HG02642 (cell line): ENCODE measurements around the gene AGFG1.
A peak's percentile ranks its signal among the peaks of the same experiment; 100 is the strongest.
"Not testable (repeated sequence)": the region's sequence is repeated elsewhere in the genome, so short reads cannot be mapped to it uniquely, and the experiment has no call there.

ENCODE experiments used
- ATAC-seq: cut with Tn5 transposase; IDR thresholded peaks from one replicate; pipeline ENCODE4 v1.9.1; 2021; ENCODE audit warnings: mild to moderate bottlenecking; ENCODE audit not compliant: unreplicated experiment, poor library complexity

AGFG1 gene

DNA sequence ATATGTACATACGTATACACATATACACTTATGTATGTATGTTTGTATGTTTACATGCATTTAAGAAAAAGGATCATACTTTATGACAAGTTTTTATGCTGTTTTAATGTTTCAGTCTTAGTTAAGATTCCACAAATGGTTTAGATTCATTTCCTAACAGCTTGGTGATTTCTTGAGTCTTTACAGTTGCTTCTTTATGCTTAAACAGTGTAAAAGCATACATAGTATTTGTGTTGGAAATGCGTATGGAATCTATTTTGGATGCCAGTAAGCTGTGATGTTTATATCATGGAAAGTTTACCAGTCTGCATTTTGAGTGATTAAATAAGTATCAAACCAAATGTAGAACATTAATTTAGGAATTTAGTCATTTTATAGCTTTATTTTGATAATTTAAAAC is 55.4 kb downstream of the AGFG1 start:
- ATAC-seq = no peak

DNA sequence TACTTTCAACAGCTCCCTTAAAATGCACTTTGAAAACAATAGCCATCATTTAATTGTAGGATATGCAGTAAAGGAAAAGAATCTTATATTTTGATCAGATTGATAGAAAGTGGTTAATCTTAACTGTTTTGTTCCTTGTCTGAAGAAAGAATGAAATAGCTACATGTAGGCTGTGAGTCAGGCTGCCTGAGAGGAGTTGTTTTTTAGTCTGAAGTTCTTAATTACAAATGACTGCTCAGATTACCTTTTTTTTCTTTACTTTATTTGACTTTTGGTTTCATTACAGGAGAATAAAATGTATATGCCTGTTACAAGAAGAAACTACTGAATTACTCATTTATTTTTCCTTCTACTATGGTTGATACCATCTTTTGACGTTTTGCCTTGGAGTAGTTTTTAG is 56.8 kb downstream of the AGFG1 start:
- ATAC-seq = no peak

DNA sequence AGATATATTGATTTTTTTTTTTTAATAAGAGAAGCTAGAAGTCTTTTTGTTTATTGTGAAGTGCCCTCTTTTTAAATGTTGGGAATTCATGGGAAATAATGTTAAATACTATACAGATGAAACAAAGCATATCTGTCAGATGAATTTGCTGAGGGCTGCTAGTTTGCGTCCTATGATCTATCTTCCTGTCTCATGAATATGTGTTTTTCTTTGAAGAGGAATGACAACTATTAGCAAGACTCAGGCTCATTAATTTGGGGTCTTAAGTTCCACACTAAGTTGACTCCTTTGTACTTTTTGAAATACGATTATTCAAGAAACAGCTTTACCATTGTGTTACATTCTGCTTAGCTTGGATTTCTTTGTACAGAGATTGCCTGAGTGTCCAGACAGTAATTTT is 57.9 kb downstream of the AGFG1 start:
- no peak for ATAC-seq

DNA sequence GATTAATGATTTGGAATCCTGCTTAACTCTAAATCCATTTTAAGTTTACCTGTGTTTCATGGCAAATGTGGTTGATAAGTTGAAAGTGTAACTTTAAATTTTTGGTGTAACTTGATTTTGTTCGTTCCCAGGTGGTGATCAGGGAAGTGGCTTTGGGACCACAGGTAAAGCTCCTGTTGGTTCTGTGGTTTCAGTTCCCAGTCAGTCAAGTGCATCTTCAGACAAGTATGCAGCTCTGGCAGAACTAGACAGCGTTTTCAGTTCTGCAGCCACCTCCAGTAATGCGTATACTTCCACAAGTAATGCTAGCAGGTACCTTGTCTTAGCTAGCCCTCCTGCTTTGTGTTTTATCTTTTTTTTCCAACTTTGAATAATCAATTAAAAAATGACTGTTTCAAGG is 62.8 kb downstream of the AGFG1 start:
- ATAC-seq = peak; percentile 91

DNA sequence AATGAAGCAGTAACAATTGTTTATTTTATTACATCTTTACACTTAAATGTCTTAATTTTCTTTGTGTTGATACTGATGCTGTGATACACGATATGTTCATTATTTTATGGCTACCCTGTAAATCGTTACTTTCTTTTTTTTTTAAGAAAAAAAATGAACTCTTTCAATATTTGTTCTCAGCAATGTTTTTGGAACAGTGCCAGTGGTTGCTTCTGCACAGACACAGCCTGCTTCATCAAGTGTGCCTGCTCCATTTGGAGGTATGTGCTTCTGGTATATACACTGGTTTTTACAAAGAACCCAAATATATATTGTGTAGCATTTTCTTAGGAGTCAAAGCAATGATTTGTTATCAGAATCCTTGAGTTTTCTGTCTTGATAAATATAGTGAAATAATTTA is 64.5 kb downstream of the AGFG1 start:
- ATAC-seq = no peak

DNA sequence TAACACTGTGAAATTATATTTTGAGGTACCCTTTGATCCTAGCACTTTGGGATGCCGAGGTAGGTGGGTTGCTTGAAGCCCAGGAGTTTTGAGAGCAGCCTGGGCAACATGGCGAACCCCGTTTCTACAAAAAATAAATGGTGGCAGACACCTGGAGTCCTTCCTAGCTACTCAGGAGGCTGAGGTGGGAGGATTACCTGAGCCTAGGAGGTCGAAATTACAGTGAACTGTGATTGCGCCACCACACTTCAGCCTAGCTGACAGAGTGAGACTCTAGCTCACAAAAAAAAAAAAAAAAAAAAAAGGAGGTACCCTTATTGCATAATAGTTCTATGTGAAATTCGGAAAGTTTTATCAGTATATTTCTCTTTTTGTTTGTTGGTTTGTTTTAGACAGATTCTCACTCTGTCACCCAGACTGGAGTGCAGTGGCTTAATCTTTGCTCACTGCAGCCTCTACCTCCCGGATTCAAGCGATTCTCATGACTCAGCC is 67.6 kb downstream of the AGFG1 start:
- ATAC-seq = no peak

DNA sequence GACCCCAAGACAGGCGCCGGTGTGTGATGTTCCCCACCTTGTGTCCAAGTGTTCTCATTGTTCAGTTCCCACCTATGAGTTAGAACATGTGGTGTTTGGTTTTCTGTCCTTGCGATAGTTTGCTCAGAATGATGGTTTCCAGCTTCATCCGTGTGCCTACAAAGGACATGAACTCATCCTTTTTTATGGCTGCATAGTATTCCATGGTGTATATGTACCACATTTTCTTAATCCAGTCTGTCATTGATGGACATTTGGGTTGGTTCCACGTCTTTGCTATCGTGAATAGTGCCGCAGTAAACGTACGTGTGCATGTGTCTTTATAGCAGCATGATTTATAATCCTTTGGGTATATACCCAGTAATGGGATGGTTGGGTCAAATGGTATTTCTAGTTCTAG is 68.4 kb downstream of the AGFG1 start:
- not testable (repeated sequence) for ATAC-seq

DNA sequence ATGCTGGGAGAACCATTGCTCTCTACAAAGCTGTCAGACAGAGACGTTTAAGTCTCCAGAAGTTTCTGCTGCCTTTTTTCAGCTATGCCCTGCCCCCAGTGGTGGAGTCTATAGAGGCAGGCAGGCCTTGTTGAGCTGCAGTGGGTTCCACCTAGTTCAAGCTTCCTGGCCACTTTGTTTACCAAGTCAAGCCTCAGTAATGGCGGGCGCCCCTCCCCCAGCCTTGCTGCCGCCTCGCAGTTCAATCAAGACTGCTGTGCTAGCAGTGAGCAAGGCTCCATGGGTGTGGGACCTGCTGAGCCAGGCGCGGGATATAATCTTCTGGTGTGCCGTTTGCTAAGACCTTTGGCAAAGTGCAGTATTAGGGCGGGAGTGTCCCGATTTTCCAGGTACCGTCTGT is 74.0 kb downstream of the AGFG1 start:
- ATAC-seq = no peak

DNA sequence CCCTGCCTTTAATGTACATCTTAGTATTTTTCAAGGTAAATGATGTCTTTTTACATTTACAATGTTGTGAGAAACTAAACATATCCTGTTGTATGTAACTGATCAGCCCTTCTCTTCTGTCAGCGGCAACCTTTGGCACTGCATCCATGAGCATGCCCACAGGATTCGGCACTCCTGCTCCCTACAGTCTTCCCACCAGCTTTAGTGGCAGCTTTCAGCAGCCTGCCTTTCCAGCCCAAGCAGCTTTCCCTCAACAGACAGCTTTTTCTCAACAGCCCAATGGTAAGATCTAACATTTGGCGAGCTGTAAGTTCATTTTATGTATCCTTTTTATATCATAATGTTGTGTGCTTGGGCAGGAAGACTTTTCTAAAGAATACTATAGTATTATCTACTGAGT is 79.9 kb downstream of the AGFG1 start:
- no peak for ATAC-seq

DNA sequence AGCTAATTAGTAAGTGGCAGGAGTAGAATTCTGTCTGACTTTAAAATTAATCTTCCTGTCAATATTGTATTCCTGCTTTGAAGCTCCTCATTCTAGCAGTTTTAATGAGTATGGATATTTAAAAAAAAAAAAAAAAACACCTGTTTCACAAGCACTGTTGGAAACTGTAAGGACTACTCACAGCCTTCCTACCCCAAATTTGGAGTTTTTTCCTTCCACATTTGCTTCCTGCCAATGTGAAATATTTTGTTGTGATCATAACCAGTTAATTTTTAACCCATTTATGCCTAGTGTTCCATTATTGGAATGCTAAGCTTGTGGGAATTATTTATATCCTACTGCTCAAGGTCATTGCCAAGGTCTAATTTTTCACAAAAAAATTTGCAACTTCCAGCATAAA is 90.6 kb downstream of the AGFG1 start:
- no peak for ATAC-seq

DNA sequence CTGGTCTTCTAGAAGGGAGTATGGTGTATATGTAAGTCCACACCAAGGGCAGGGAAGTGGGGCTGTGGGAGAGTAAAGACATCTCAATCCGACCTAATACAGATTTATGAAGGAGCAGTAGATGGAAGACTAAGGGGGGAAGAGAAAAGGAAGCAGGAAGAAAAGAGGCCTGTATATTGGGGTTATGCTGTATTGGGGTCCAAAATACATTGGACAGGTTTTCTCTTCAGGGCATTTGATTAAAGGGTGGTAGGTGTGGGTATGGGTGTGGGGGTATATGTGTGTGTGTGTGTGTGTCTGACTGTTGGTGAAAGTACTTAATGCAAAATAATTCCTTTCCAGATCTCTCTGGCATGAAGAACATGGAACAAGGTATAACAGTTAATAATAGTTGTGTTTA is 93.1 kb downstream of the AGFG1 start:
- ATAC-seq = no peak

DNA sequence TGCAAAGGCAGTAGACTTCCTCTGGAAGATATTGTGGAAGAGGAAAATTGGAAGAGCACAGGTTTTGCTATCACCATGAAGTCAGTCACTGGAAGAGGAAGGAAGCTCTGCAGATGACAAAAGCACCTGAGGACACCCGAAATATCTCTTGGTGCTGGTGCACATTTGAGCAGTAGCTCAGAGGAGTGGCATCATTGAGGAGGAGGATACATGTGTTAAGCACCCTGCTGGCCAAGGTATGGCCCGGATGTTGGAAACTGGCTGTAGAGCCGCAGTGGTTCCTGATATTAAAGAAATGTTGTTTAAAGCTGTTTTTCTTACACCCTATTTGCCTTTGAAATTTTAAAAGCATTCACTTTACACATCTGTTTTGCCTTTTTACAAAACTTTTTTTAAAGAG is 94.1 kb downstream of the AGFG1 start:
- ATAC-seq = no peak

DNA sequence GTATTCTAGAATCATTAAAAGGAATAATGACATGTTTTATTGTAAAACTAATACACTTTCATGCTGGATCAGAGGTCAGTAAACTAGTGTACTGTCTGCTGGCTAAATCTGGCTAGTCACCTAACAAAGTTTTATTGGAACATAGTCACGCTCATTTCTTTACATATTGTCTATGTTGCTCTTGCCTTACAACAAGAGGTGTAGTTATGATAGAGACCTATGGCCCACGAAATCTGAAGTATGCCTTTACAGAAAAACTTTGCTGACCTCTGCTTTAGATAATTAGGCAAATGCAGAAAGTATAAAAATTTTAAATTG is 96.9 kb downstream of the AGFG1 start:
- no peak for ATAC-seq

DNA sequence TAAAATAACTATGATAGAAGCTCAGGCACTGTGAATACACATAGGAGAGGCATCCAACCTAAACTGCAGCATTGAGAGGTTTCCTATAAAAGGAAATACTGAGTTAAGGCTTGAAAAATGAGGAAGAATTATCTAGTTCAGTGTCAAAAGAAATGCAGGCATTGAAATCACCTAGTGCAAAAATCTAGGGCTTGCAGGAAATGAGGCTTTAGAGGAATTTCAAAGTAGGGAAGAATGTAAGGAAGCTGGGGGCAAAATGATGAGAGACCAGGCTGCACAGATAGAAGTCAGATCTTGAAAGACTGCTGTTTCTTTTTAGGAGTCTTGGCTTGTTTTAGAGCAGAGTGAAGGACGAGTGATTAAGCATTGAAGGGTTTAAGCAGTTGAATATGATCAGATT is 98.7 kb downstream of the AGFG1 start:
- ATAC-seq = no peak

DNA sequence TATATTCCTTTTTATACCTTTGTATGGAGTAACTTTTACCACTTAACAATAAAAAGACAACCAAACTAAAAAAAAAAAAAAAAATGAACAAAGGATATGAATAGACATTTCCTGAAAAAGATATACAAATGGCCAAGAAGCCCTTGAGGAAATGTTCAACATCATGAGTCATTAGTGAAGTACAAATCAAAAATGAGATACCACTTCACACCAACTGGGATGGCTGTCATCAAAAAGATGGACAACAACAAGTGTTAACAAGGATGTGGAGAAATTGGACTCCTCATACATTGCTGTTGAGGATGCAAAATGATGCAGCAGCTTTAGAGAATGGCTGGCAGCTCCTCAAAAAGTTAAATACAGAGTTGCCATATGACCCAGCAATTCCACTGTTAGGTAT is 104.2 kb downstream of the AGFG1 start:
- no peak for ATAC-seq

DNA sequence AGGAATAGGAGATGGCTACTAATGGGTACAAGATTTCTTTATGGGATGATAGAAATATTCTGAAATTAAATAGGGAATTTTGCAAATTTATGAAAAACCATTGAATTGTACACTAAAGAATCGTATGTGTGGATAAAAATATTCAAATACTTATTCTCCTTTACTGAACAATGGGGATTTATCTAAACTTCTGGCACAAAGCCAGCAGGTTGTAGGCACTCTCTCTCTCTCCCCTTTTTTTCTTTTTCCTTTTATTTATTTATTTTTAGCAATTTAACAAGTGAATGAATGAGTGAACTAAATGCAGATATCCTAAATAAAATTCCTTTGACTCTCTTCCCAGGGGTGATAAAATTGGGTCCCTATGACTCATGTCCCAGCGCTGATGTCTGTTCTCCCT is 104.9 kb downstream of the AGFG1 start:
- ATAC-seq = no peak

DNA sequence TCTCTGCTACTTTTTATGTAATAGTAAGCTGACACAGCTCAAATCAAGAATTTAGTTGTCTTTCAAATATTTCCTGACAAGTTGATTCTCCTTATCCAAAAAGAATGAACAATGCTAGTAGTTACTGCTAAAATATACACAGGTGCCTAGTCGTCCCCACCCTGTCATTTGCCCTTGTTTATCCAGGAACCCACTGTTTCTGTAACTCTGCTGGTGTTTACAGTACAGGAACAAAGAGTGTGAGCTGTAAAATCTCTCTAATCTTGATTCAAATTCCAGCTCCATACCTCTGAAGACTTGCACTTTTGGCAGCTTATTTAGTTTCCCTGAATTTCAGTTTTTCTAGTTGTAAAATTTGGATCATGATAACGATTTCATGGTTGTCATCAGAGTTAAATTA is 105.6 kb downstream of the AGFG1 start:
- ATAC-seq = no peak

DNA sequence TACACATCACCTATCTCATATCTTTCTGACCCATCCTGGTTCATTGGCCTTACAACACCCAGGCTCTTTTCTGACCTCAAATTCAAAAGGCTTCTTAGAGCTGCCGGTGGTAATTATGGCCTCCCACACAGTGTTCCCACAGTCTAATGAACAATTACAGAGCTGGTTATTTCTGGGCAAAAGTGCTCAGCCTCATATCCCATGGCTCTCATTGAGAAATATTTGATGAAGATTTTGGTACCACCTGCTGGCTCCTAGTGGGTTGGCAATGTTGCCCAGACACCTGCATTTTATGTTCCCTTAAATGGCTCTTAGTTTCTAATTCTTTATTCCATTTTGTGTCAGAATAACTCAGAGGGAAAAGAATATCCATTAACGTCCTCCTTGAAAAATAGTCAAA is 106.7 kb downstream of the AGFG1 start:
- no peak for ATAC-seq

DNA sequence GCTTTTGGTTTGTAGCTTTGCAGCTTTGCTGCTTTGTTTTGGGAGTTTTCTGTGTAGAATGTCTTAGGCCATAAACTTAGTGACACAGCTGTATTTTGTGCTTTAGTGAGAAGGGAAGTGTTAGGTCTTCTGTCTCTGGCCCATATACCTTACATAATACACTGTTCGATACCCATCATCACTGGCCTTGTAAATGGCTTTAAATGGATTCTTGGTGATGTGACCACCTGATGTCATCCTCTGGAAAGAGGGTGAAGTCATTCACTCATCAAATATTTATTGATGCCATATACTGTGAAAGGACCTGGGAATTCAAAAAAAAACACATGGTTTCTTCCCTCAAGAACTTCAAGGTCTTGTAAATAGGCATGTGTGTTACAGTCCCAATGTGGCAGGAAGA is 107.8 kb downstream of the AGFG1 start:
- ATAC-seq = no peak

DNA sequence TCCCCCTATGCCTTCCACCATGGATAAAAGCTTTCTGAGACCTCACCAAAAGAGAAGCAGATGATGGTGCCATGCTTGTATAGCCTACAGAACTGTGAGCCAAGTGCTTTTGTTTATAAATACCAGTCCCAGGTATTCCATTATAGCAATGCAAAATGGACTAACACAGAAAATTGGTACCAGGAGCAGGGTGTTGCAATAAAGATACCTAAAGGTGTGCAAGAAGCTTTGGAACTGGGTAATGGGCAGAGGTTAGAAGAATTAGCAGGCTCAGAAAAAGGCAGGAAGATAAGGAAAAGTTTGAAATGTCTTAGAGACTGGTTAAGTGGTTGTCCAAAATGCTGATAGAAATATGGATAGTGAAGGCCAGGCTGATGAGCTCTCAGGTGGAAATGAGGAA is 110.4 kb downstream of the AGFG1 start:
- ATAC-seq = no peak

DNA sequence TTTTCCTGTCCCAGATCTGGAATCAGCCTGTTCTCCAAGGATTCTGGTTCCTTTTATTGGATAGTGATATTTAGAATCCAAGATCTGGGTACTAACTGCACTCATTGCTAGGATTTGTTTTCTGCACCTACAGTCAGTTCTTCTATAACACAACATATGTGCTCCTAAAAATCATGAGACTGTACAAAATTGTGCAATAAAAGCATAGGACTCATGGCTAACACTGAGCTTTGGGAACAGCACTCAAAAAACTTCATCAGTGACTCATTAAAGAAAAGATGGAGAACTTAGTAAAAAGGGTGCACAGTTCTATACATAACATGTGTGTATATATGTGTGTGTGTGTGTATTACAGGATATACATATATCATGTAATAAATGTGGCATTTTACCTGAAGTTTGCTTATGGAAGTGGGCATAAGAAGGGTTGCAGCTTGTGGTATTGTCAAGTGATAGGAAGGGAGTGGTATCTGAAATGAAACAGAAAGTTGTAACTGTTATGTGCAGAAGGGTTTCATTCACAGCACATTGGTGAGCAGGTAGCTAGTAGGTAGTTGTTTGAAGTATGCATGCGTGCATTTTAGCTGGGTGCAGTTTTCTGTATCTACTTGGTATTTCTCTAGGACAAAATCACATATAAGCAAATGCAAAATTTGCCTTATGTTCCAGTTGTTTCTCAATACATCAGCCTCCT is 120.9 kb downstream of the AGFG1 start:
- peak; percentile 54 for ATAC-seq

DNA sequence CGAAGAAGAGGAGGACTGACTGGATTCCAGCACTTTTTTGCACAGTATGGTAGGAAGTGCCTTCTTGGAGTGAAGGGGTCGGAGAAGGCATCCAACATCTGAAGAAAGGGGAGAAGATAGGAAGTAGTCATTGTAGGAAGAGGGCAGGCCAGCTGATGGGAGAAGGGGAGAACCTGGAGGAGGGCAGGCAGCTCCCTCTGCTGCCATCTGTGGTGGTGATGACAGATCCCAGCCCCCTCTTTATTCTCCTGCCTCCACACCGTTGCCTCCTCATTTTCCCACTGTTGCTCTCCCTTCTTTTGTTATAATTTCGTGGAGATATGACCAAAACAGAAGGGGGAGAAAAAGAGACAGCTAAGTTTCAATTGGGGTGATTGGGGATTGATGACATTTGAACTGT is 123.8 kb downstream of the AGFG1 start:
- ATAC-seq = no peak

DNA sequence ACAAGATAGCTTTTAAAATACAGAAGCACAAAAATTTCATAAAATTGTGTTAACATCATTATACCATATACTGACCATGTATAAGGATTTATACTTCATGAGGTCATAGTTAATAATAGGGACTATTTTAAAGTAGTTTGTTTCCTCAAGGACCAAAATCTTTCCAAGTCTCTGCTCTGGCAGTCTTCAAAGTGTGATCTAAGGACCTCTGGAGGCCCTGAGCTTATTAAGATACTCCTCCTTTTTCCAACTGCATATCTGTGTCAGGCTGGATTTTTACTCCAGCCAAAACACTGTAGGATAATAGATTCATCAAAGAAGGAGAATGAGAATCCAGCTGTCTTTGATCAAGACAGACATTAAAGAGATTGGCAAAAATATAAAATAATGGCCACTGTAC is 125.1 kb downstream of the AGFG1 start:
- no peak for ATAC-seq
